Gastroesophageal sphincter (tissue), 4 donors: ENCODE data around the gene RSPO1. TPM values are rescaled to one million over a fixed set of nuclear protein-coding genes. Genes with fewer than 3 reads are reported as not detected.
"Not testable (repeated sequence)": the region's sequence is repeated elsewhere in the genome, so short reads cannot be mapped to it uniquely, and the experiment has no call there.

Experiments
- ATAC-seq: fragments of 150-250 bp; one replicate; pipeline ENCODE4 v1.9.1; 2016; ENCODE audit warnings: mild to moderate bottlenecking, moderate library complexity
- H3K27ac ChIP-seq, 4 donors: fragments of 200-600 bp; sonication (generic) in 3 of 4; 1 replicate in 3 of 4; 2 replicates in 1 of 4; pipeline ENCODE4 v1.5.1; 2016 to 2019
- H3K27me3 ChIP-seq: fragments of 200-600 bp; sonication (generic); one replicate; pipeline ENCODE4 v1.5.1; 2019
- H3K36me3 ChIP-seq, 2 donors: fragments of 200-600 bp; sonication (generic); one replicate each; pipeline ENCODE4 v1.5.1; 2019; ENCODE audit warnings: control low read depth in 1 of 2
- H3K4me1 ChIP-seq, 3 donors: fragments of 200-600 bp; sonication (generic); 1 replicate in 2 of 3; 2 replicates in 1 of 3; pipeline ENCODE4 v1.5.1; 2016 to 2019; ENCODE audit warnings: control low read depth in 2 of 3
- H3K4me3 ChIP-seq, 2 donors: fragments of 200-600 bp; sonication (generic); one replicate each; pipeline ENCODE4 v1.5.1; 2019; ENCODE audit warnings: mild to moderate bottlenecking in 1 of 2, moderate library complexity in 1 of 2
- H3K9me3 ChIP-seq, 3 donors: fragments of 200-600 bp; sonication (generic); one replicate each; pipeline ENCODE4 v1.5.1; 2017 to 2019; ENCODE audit warnings: control low read depth in 2 of 3
- EP300 ChIP-seq: sonication (generic); formaldehyde crosslinking; IDR thresholded peaks from one replicate; pipeline ENCODE4 v1.6.1; 2017; ENCODE audit warnings: antibody characterized with exemption, mild to moderate bottlenecking
- POLR2A ChIP-seq, 2 donors: fragments of 450-650 bp; IDR thresholded peaks; one replicate each; pipeline ENCODE4 v1.6.1; 2017; ENCODE audit warnings: antibody characterized with exemption in 2 of 2, mild to moderate bottlenecking in 2 of 2, moderate library complexity in 1 of 2
- POLR2AphosphoS5 ChIP-seq: sonication (generic); formaldehyde crosslinking; IDR thresholded peaks from one replicate; pipeline ENCODE4 v1.6.1; 2017; ENCODE audit warnings: antibody characterized with exemption
- WGBS, 2 donors: methylation state at CpG; one replicate each; pipeline ENCODE4 v1.1.5; 2018; ENCODE audit warnings: low coverage in 1 of 2; 5-methylcytosine and 5-hydroxymethylcytosine counted together
- total RNA-seq, 4 donors: library from RNA; depleted of rRNA; stranded (reverse); fragments of >200 nt; gene quantifications; one replicate each; pipeline ENCODE4 v1.1.0, GENCODE V29; 2016
- TF ChIP-seq, protein P1 (sequence below), 4 experiments: fragments of 200-600 bp in 2 of 4; fragments of 450-650 bp in 2 of 4; sonication (generic) in 1 of 4; IDR thresholded peaks; one replicate each; pipeline ENCODE4 v1.5.1; 2017 to 2019; ENCODE audit warnings: antibody characterized with exemption in 4 of 4, mild to moderate bottlenecking in 2 of 4, moderate library complexity in 2 of 4

RSPO1 gene
- total RNA-seq, 4 donors from 2014 or later = 0.47 to 4.0 (median 2.5) TPM

DNA sequence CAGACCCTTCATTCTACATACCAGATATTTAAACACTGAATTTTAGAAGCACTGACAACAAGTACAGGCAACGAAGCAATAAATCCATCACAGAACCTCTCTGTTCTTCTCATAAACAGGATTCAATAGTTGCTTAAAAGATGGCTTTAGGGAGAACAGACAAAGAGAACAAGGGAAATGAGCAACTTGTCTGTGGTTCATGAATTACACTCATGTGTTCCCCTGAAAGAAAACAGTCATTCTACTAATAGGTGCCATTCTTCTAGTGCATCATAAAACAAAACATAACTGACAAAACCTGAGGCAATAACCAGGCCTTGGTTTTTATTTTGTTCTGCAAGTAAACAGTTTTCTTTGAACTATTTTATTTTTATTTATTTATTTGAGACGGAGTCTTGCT lies 45.8 kb downstream of the RSPO1 start:
- H3K36me3 ChIP-seq = peaks cover 4 to 97% of the 10 kb centered on the region in 2 donors
- H3K27ac ChIP-seq = no peak overlapping the region
- H3K27me3 ChIP-seq = no peaks in the 10 kb centered on the region
- H3K4me1 ChIP-seq = peaks cover 0 to 7% (median 0%) of the 10 kb centered on the region in 3 donors
- WGBS, 2 donors = 75 to 90% methylated on average over 2 of the region's 2 CpGs
- TF ChIP-seq POLR2AphosphoS5 (no peak), POLR2A (IDR thresholded peaks at IDR 0.05) (no peak), EP300 (no peak)
- TF ChIP-seq, protein P1, sequence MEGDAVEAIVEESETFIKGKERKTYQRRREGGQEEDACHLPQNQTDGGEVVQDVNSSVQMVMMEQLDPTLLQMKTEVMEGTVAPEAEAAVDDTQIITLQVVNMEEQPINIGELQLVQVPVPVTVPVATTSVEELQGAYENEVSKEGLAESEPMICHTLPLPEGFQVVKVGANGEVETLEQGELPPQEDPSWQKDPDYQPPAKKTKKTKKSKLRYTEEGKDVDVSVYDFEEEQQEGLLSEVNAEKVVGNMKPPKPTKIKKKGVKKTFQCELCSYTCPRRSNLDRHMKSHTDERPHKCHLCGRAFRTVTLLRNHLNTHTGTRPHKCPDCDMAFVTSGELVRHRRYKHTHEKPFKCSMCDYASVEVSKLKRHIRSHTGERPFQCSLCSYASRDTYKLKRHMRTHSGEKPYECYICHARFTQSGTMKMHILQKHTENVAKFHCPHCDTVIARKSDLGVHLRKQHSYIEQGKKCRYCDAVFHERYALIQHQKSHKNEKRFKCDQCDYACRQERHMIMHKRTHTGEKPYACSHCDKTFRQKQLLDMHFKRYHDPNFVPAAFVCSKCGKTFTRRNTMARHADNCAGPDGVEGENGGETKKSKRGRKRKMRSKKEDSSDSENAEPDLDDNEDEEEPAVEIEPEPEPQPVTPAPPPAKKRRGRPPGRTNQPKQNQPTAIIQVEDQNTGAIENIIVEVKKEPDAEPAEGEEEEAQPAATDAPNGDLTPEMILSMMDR (IDR thresholded peaks at IDR 0.05) = no peak
- no peak for ATAC-seq
- H3K4me3 ChIP-seq = no peak overlapping the region
- no peaks in the 10 kb centered on the region for H3K9me3 ChIP-seq

DNA sequence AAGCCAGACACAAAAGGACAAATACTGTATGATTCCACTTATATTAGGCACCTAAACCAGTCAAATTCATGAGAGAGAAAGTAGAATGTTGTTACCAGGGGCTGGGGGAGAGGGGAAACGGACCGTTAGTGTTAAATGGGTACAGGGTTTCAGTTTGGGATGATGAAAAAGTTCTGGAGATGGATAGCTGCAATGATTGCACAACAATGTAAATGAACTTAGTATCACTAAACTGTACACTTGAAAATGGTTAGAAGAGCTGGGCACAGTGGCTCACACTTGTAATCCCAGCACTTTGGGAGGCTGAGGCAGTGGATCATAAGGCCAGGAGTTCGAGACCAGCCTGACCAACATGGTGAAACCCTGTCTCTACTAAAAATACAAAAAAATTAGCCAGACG lies 50.1 kb downstream of the RSPO1 start:
- 86 to 93% methylated on average over 3 to 4 of the region's 4 CpGs for WGBS, 2 donors
- not testable (repeated sequence) for H3K4me3 ChIP-seq, H3K4me1 ChIP-seq, H3K27ac ChIP-seq, H3K9me3 ChIP-seq, ATAC-seq, H3K27me3 ChIP-seq
- H3K36me3 ChIP-seq = peaks cover 6 to 98% of the 10 kb centered on the region in 2 donors

DNA sequence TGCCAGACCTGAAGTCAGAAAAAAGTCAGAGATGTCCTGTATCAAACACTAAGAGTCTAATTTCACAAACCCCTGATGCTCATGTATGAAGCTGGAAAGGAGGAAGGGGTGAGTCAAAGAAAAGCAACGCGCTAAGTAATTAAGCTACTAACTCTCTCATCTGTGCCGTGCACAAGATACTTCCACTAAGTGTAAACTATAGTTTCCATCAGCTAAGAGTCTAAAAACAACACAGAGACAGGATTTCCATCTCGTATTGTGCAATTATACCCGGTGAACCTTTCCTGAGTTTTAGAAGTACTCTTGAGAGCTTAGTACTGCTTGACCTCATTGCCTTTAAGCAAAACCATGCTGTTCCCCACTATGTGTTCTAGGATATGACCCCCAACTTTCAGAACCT lies 59.0 kb downstream of the RSPO1 start:
- WGBS, 2 donors = 67 to 73% methylated on average over 5 of the region's 5 CpGs
- TF ChIP-seq POLR2A (IDR thresholded peaks at IDR 0.05) (no peak), POLR2AphosphoS5 (no peak), EP300 (no peak)
- TF ChIP-seq, protein P1 (IDR thresholded peaks at IDR 0.05) = no peak
- ATAC-seq = no peak

DNA sequence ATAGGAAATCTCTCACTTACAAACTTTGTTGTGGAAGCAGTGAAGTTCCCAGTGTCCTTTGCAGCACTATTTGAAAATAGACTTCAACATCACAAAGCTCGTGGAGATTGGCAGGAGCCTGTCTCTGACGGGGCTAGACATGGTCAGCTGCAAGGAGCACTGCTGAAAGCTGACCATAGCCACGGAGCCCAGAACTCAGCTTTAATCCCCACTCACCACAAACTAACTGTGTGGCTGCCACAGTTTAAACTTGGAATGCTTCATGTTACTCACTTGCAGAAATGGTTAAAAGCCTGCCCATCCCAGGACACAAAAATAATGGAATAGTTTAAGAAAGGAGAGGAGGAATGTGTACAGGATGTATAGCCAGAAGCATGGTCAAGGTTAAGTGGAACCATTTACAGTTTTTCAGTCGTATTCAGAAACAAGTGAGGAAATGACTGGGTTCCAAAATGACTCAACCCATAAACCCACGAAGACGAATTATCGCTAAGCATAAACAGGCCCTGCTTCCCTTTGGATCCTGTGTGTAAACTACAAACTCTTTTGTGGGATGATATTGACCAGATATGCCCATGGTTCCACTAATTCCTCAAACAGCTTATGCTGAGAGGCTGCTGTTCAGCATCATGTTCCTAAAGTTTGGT lies 59.7 kb downstream of the RSPO1 start:
- 35 to 77% methylated on average over 6 of the region's 7 CpGs for WGBS, 2 donors
- peaks cover 2 to 98% of the 10 kb centered on the region in 2 donors for H3K36me3 ChIP-seq
- no peak overlapping the region for H3K27ac ChIP-seq
- no peaks in the 10 kb centered on the region for H3K9me3 ChIP-seq
- TF ChIP-seq POLR2AphosphoS5 = peak; percentile 79
- TF ChIP-seq, protein P1 (IDR thresholded peaks at IDR 0.05) = no peak
- no peaks in the 10 kb centered on the region for H3K27me3 ChIP-seq
- H3K4me1 ChIP-seq = no peaks in the 10 kb centered on the region
- no peak for ATAC-seq
- no peak overlapping the region for H3K4me3 ChIP-seq

More for the DNA sequence above, 59.0 kb downstream of the RSPO1 start:
- Histone ChIP-seq H3K27ac (no peak overlapping the region), H3K27me3 (no peaks in the 10 kb centered on the region), H3K4me1 (no peaks in the 10 kb centered on the region), H3K9me3 (no peaks in the 10 kb centered on the region), H3K36me3 (peaks cover 2 to 98% of the 10 kb centered on the region in 2 donors), H3K4me3 (no peak overlapping the region)

DNA sequence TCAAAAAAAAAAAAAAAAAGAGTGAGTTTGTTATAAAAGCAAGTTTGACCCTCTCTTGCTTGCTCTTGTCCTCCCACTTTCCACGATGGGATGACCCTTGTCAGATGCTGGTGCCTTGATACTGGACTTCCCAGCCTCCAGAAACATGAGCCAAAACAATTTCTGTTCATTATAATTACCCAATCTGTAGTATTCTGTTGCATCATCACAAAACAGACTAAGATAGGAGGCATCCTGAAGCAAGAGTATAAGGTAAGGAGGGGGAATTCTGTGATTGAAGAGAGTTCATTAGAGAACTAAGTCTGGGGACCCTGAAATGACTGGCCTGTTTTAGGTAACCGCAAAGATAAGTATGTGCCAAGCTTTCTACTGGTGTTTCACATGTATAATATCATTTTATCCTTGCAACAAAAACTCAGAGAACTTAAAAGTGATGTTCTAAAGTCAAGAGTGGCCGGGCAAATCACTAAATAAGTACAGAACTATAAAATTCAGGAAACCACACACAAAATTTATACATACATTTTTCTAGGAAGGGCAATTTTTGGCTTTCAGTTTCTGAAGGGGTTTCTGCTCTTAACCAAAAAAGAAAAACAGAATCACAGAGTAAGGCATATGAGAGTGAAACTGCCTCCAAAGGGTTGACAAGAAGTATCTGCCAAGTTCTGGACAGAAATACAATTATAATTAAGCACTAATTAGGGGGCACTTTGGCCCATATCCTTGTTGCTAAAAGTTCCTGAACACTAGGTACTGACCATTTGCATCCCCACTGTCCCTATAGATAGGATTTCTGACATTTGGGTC lies 64.0 kb downstream of the RSPO1 start:
- TF ChIP-seq, protein P1 (IDR thresholded peaks at IDR 0.05) = no peak
- no peak for TF ChIP-seq POLR2AphosphoS5
- no peak for TF ChIP-seq POLR2A (IDR thresholded peaks at IDR 0.05)
- no peak for TF ChIP-seq EP300
- Histone ChIP-seq H3K27me3 (no peaks in the 10 kb centered on the region), H3K36me3 (peaks cover 8 to 100% of the 10 kb centered on the region in 2 donors), H3K27ac (no peak overlapping the region), H3K4me3 (no peak overlapping the region), H3K4me1 (no peaks in the 10 kb centered on the region), H3K9me3 (no peaks in the 10 kb centered on the region)
- WGBS, 2 donors = 89 to 100% methylated on average over 2 to 3 of the region's 3 CpGs
- ATAC-seq = no peak
